SH-SY5Y (cell line): ENCODE data around the gene GUK1.

Experiments
- GATA2 ChIP-seq: IDR thresholded peaks from 2 replicates; pipeline ENCODE4 v1.6.1; 2011; ENCODE audit warnings: mild to moderate bottlenecking, low read depth, low read length
- GATA3 ChIP-seq: IDR thresholded peaks from 2 replicates; pipeline ENCODE4 v1.6.1; 2011; ENCODE audit warnings: low read depth, mild to moderate bottlenecking, low read length, moderate library complexity

DNA sequence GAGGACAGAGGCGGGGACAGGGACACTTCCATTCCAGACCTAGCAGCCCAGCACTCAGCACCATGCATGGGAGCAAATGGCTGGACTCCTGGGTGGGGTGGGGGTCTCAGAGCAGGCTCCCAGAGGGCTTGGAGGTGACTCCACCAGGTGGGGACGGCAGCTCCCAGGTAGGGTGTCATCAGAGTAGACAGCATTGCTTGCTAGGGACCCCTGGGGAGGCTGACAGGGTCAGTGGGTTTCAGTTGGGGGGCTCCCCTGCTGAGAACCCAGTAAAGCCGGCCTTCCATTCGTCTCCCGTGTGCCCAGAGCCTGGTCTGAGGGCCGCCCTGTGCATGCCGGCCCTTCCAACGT lies 4.9 kb downstream of the GUK1 start:
- TF ChIP-seq GATA3 (no peak), GATA2 (no peak)
